ENCODE results near the gene VWA8.

The VWA8 gene

GRCh38 chr13:41608839-41609177, 352.1 kb downstream of the VWA8 start:
- DNase-seq = no peak

GRCh38 chr13:41608111-41608838, 352.6 kb downstream of the VWA8 start:
- no peak for DNase-seq

- no peak for DNase-seq
Observed at GRCh38 chr13:41606646-41607045, 354.3 kb downstream of the VWA8 start.

GRCh38 chr13:41605319-41606285, 355.3 kb downstream of the VWA8 start:
- no peak for DNase-seq

- no peak for DNase-seq
Observed at GRCh38 chr13:41603917-41604316, 357.0 kb downstream of the VWA8 start.

GRCh38 chr13:41601718-41602445, 359.0 kb downstream of the VWA8 start:
- DNase-seq = no peak

DNA sequence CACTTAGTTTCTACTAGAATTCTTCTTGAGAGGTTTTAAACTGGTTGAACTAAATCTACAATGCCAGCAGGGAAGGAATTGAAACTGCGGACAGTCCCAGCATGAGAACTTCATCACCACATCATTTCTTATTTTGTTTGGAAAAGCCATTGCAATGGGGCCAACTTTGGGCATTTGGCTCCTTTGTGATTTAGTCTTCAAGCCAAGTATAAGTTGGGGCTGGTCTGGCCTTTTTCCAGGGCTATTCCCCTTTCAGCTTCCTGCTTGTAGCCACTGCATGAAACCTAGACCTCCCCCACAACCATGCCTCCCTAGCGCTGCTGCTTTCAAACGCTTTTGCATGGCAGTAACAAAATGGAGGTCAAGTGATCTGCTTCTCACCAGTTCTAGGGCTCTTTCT, 361.3 kb downstream of the VWA8 start:
- DNase-seq = no peak

DNA sequence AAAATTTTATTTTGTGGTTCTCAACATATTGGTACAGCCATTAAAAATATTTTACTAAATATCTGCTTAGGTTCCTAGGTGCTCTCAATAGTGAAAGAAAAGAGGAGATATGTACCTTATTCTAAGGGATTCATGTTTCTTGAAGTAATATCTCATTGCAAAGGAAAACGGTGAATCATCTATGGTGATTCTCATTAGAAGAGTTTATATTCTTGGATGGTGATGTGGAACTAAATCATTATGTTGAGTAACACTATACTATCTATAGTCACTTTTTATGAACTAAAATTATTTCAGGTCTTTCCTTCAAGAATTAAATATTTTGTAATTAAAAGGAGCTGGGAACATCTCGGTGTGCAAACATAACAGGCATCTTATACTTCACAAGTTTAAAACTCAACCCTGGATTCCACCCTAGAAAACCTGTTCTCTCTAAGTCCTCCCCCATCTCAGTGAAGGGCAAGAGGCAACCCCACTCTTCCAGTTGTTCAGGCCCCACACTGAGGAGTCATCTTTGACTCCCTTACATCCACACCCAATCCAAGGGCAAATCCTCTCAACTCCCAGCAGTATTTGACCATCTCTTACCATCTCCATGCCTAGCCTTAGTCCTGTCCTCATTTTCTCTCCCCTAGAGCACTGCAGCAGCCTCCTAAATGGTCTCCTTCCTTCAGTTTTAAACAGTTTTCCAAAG, 363.4 kb downstream of the VWA8 start:
- DNase-seq = no peak

DNA sequence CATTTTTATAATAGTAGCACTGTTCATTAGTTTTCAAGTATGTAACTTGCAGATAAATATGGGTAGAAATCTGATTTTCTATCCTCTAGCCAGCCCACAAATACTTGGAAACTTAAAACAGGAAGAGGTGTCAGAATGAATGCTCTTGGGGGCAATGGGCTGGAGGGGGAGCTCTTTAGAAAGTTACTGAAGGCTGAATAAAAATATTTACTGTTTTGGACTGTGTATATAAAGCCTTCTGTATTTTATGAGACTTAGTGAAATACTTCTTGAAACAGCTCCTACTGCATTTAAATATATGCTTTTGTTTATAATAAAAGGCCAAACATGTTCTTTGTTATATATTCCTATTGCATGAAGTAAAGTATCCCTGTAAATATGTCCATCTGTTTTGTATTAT, 364.7 kb downstream of the VWA8 start:
- DNase-seq = no peak

- no peak for DNase-seq
Observed at GRCh38 chr13:41595298-41595697, 365.6 kb downstream of the VWA8 start.

DNA sequence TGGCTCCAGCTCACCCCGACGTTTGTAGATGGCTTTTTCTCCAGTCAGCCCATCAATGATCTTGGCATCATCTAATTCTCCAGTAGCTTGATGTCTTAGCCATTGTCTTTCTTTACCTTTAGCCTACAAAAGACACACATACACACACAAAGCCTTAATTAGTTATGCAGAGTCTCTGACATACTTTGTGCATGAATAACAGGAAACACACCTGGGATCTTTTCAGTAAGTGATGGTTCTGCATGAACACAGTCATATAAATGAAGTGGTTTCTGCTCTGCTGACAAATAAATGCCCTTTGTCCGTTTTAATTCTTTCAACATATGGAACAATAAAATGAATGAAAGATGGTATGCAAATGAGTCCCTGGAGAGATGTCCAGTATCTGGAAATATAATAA, 370.3 kb downstream of the VWA8 start:
- DNase-seq = no peak

GRCh38 chr13:41590122-41590521, 370.8 kb downstream of the VWA8 start:
- DNase-seq = no peak

- no peak for DNase-seq
Observed at GRCh38 chr13:41589434-41589833, 371.5 kb downstream of the VWA8 start.

GRCh38 chr13:41588899-41589298, 372.0 kb downstream of the VWA8 start:
- DNase-seq = no peak

- DNase-seq = no peak
Observed at GRCh38 chr13:41588448-41588847, 372.5 kb downstream of the VWA8 start.

DNA sequence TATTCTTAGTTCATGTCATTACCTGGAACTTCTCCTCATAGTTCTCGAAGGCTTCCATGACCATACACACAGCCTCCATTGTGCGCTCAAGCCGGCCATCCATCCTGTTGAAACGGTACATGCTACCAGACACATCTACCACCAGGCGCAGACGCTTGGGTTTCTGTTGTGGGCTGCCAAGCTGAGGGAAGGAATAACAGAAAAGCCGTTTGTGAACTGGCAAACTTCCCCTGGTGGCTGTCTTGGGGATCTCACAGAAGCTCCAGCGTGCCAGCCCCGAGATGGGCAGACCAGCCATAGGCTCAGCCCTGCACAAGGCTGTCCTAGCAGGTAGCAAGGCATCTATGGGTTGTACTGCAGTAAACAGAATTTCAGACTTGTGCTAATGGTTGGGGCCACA, 373.4 kb downstream of the VWA8 start:
- no peak for DNase-seq

DNA sequence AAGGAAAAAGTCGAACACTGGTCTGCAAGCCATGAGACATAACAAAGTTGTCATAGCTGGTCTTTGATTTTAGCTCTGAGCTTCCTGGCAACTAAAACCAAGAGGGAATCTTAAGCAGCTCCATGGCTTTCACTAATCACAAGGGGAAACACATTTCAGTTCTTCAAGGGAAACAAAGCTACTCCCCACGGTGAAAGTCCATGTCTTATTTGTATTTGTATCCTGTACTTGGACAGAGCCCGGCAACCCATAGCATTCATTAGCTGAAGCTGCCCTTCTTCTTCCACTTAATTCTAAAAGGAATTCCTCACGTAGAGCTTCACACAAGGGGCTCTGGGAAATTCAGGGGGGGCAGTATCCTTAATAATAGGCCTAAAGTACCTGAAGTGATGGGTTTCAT, 374.7 kb downstream of the VWA8 start:
- DNase-seq = no peak

GRCh38 chr13:41582027-41582463, 378.9 kb downstream of the VWA8 start:
- no peak for DNase-seq

- DNase-seq = no peak
Observed at GRCh38 chr13:41580345-41580744, 380.6 kb downstream of the VWA8 start.

GRCh38 chr13:41579881-41580280, 381.0 kb downstream of the VWA8 start:
- no peak for DNase-seq

- no peak for DNase-seq
Observed at GRCh38 chr13:41579168-41579567, 381.7 kb downstream of the VWA8 start.

DNA sequence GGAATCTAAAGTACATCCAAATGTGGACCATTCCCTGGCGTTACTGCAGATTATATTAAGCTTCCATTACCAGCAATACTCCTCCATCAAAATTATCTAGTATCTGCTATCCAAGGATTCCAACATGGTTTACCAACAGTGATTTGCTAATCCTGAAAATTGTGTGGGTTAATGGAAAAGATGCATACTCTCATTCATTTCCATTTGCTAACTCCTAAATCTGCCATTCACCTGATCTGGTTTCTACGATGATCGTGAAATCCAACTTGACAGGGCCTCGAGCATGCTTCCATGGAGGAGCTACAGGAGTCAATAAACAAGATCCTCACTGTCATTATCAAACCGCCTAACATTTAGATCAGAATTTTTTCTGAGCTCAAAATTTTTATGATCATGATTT, 382.5 kb downstream of the VWA8 start:
- DNase-seq = no peak

DNA sequence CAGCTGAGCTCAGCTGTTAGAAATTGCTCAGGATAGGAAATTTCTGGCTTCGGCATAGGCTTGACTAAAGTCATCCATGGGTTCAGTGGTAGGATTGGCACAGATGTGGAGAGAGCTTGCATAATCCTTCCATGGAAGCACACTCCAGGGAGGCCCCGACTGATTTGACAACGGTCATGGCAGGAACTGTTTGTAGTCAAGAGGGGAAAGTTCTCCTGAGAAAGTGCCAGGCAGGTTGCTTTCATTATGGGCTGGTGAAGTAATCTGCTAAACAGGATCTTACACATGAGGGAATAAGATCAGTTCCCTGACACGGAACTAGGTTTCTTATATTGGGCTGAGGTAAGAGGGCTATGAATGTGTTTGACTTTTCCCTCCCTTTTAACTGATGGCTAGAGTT, 383.5 kb downstream of the VWA8 start:
- DNase-seq = no peak
